Mesenteric fat pad (tissue), 1 donor: Measurements from ENCODE around the gene SLC2A8. TPM values are rescaled to one million over a fixed set of nuclear protein-coding genes. Genes with fewer than 3 reads are reported as not detected.

Experiments
- DNase-seq: peaks from one replicate; pipeline ENCODE4 v3.0.0-alpha.2; 2020; ENCODE audit warnings: low spot score
- total RNA-seq: library from RNA; stranded (reverse); fragmentation: NEBNext Ultra II Directional; extraction: Animal tissue kit (Norgen Biotek cat#: 25700); gene quantifications from one replicate; pipeline ENCODE4 v1.2.1, GENCODE V29; 2021
- donor health status: DM: yes; HTN: yes; CAD: no.

SLC2A8 gene
- total RNA-seq, 1 donor from 2014 or later, result 15.1 TPM

DNA sequence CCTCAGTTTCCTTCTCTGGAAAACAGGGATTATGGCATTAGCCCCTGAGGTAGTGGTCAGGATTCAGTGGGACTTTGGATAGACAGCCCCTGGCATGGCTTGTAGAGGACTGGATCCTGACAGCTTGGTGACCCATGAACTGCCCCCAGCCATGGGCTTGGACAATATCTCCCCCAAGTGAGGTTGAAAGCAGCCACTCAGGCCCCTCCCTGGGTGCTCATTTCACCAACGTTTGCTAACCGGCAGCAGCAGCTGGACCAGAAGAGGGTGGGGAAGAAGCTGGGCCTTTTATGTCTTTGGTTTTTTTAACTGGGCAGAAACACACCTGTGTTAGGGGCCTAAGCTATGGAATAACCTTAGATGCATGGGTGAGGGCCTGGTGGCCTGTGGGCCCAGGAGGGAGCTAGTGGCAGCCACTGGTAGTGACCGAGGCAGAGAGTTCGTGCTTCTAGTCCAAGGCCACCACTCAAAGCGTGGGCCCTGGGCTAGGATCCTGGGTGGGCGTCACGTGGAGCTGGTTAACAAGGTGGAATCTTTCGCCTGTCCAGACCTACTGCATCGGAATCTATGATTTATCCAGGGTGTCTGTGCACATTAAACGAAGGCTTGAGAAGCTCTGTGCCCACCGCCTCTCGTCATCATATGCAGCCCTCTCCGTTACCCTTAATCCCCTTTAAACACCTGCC lies 1.9 kb downstream of the SLC2A8 start:
- no peak for DNase-seq

- DNase-seq, result no peak
Measured at GRCh38 chr9:127399736-127400269, 2.8 kb downstream of the SLC2A8 start.

DNA sequence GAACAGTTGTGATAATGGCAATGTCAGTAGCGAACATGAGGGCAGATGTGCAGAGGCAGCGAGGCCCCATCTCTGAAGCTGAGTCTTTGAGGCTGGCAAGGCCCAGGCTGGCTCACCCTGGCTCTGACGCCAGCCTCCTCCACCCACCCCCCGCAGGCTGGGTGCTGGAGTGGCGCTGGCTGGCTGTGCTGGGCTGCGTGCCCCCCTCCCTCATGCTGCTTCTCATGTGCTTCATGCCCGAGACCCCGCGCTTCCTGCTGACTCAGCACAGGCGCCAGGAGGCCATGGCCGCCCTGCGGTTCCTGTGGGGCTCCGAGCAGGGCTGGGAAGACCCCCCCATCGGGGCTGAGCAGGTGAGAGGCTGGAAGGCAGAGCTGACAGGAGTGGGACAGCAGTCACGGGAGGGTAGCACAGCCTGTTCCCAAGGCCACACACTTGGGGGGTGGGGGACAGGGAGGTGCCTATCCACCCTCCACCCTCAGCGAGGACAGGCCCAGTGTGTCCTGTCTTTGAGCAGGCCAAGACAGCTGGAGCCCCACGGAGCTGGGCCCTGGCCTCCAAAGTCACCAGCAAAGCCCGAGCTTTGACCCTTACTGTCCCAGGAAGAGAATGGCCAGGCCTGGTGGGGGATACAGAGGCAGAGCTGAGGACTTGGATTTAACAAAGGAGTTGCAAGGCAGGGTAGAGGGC lies 5.6 kb downstream of the SLC2A8 start:
- no peak for DNase-seq

- DNase-seq, result no peak
Measured at GRCh38 chr9:127403507-127404192, 6.7 kb downstream of the SLC2A8 start.

DNA sequence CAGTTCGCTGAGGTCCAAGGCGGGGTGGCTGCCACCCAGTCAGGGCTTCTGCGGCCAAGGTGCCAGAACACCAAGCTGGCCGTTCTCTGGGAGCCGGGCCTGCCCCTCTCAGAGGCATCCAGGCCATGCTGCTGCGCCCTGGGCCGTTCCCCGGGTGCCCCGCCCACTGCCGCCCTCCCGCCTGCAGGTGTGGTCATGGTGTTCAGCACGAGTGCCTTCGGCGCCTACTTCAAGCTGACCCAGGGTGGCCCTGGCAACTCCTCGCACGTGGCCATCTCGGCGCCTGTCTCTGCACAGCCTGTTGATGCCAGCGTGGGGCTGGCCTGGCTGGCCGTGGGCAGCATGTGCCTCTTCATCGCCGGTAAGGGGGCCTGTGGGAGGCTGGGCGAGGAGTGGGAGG lies 7.7 kb downstream of the SLC2A8 start:
- DNase-seq, result no peak

- DNase-seq, result no peak
Measured at GRCh38 chr9:127405344-127406125, 8.6 kb downstream of the SLC2A8 start.

GRCh38 chr9:127406799-127407491 lies 10.0 kb downstream of the SLC2A8 start:
- DNase-seq, result no peak

DNA sequence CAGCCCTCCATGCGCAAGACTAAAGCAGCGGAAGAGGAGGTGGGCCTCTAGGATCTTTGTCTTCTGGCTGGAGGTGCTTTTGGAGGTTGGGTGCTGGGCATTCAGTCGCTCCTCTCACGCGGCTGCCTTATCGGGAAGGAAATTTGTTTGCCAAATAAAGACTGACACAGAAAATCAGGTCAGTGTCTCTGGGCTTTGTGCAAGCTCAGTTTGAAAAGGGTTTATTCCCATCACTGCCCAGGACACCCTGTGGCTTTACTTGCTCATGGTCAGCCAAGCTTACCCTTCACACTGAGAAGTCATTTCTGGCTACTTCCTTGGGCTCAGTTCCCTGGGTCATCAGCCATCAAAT lies 10.5 kb downstream of the SLC2A8 start:
- no peak for DNase-seq

DNA sequence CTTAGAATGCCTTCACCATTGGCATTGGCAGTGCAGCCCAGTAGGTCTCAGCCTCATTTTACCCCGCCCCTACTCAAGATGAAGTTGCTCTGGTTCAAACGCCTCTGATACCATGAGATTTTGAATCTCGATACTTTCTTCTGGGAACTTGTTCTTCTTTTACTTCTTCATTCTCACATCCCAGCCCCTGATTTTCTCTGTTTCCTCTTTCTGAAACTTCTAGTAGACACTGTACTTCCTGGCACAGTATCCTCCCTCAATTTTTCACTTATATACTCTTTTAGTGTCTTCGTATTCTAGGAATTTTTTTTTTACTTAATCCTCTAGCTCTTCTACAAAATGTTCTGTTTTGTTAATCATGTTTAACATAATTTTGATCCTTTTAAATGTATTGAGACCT lies 14.2 kb downstream of the SLC2A8 start:
- DNase-seq, result no peak

DNA sequence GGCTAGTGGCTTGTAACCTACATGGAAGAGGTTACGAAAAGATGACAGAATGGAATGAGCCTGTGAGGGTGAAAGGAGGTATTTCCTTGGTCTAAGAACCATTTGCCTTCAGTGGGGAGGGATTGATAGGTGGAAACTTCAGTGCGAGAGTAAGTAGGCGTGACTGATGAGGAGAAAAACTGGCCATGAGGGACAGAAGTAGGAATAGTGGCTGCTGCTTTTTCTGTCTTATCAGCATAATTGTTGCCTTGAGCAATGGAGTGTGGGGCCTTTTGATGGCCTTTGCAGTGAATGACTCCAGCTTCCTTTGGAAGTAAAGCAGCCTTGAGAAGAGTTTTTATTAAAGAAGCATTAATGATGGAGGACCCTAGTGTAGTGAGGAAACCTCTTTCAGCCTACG lies 18.2 kb downstream of the SLC2A8 start:
- DNase-seq, result no peak

DNA sequence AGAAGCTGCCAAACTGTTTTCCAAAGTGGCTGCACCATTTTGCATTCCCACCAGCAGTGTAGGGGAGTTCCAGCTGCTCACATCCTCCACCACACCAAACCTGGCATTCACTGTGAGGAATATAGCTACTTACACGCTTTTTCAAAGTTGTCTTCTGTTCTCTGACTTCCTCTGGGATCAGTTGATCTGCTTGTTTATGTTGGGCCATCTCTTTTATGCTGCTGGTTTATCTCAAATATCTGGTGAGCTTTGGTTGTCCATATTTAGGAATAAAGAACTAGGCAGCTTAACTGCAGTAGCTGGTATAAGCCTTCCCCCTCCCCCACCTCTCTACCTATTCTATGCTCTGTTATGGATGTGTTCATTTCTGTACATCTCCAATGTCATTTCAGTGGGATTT lies 18.7 kb downstream of the SLC2A8 start:
- DNase-seq, result no peak

DNA sequence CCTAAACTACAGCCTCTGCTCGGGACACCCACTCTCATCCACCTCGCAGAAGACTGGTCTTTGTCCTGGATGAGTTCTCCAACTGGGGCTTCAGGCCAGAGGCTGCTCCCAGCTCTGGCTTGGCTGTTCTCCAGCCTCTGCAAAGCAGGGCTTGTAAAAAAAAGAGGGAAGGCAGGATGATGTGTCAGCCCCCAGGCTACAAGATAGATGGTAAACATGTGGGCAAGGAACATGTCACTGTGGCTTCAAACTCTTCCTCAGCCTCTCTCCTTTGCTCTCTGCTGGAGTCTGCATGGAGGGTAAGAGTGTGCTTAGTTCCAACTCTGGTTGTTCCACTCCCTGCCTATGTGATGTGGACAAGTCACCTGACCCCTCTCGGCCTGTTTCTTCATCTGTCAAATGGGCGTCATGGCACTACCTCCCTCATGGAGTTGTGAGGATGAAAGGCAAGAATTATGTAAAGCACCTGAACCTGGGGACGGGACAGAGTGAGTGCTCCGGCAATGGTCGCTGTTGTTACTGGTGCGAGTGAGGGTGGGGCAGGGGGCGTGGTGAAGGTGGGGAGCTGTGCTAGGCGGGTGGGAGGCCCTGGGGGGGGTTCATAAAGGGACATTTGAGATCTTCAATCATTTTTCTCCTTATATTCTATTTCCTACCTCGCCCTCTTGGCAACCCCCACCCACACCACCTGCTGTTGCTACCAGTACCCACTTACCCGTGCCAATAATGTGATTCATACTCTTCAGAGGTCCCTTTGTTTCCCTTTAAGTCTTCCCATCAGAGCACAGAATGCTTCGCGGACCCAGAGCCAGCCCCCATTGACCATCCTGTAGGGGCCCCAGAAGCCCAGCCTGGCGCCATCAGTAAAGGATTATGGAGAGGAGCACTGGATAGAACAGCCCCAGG lies 20.4 kb downstream of the SLC2A8 start:
- DNase-seq, result no peak

GRCh38 chr9:127418037-127418471 lies 21.1 kb downstream of the SLC2A8 start:
- DNase-seq, result no peak

GRCh38 chr9:127419348-127419747 lies 22.4 kb downstream of the SLC2A8 start:
- no peak for DNase-seq

- DNase-seq, result no peak
Measured at GRCh38 chr9:127421057-127421456, 24.1 kb downstream of the SLC2A8 start.

GRCh38 chr9:127422133-127422782 lies 25.3 kb downstream of the SLC2A8 start:
- no peak for DNase-seq

- DNase-seq, result no peak
Measured at GRCh38 chr9:127422787-127423186, 25.8 kb downstream of the SLC2A8 start.

DNA sequence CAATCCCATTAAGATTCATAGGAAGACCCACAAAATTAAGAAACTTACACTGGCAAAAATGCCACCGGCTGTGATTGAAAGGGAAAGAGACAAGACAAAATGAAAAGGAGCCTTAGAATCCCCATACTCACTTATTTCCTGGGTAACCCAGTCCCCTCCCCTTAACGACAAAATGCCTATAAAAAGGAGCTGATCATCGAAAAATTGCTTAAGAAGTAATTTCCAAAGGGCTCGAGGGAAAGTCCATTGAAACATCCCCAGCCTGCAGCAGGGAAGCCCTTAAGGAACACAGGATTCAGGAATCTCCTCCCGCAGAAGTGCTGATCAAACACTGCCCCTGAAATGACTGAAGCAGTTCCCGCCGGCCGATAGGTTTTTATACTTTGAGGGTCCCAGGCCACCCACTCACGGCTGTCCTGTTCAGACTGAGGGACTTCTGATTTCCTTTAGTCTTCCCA lies 26.5 kb downstream of the SLC2A8 start:
- DNase-seq, result no peak
